ENCODE results near the gene UCN.
"Not testable (repeated sequence)": the region's sequence is repeated elsewhere in the genome, so short reads cannot be mapped to it uniquely, and the experiment has no call there.

The UCN gene

DNA sequence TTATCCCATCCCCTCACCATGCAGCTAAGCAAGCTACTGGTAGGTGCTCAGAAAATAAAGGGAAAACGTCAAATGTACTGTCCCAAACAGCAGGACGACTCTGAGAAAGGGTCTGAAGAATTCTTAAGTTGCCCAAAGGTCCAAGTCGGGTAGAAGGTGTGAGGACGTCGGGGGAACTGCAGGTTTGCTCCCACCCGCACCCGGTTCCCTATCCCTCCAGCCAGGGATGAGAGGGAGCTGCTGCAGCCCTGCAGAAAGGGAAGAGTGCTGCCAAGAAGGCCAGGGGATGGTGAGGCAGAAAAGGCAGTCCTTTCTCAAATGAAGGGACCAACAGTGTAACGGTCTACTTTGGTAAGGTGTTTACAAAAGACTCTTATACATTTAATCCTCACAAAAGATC, 6.9 kb upstream of the UCN start:
- no peak for DNase-seq (ENCODE audit: low read depth in 2 of 2, low spot score in 1 of 2)

DNA sequence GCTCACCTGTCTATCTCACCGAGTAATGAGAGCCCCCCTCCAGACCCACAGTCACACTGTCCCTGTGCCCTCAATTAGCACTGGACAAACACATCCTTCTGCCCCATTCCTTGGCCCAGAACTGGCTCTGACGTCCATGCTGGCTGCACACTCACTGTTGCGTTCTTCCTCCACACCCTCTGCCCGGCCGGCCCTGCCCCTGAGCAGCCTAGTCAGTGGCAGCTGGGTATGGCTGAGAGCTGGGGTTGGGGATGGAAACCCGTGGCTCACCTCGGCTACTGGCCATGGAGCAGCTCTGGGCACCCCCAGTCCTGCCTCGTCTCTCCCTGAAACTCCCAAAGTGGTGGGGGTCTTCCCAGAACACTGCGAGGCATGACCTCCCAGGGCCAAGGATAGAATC, 6.5 kb upstream of the UCN start:
- no peak for DNase-seq (ENCODE audit: low read depth in 2 of 2, low spot score in 1 of 2)

DNA sequence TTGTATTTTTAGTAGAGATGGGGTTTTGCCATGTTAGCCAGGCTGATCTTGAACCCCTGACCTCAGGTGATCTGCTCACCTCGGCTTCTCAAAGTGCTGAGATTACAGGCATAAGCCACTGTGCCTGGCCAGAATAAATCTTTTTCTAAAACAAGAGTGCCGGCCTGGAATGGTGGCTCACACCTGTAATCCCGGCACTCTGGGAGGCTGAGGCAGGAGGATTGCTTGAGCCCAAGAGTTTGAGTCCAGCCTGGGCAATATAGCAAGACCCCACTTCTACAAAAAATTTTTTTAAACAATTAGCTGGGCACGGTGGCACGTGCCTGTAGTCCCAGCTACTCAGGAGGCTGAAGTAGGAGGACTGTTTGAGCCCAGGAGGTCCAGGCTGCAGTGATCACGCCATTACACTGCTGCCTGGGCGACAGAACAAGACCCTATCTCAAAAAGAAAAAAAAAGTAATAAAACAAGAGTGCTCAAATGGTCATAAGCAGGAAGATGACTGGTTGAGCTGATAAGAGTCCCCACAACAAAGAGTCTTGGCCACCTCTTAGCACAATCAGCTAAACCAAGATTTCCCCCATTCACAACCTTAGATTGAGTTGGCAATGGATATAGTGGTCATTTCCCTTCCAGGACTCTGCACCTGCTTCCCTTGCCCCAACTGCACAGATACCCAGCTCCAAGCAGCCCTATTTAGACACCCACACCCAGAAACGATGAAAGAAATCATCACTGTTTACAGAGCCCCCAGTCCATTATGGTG, 5.8 kb upstream of the UCN start:
- DNase-seq (ENCODE audit: low read depth in 2 of 2, low spot score in 1 of 2): no peak

DNA sequence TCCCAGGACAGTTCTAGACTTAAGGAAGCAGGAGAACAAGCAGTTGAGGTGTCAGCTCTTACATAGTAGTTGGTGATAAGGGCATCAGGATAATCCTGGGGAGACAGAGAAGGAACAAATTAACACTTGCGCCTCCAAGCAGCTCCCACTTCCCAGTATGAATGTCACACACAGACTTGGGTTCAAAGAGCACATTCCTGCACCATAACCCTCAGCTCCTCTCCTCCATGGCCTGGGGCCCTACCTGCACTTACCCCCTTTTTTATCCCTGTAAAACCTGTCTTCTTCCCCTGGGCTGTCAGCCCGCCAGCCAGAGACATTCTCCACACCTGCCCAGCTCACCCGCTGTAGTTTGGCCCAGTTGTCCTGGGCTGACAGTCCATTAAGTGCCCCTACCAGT, 3.9 kb upstream of the UCN start:
- no peak for DNase-seq (ENCODE audit: low read depth in 2 of 2, low spot score in 1 of 2)

DNA sequence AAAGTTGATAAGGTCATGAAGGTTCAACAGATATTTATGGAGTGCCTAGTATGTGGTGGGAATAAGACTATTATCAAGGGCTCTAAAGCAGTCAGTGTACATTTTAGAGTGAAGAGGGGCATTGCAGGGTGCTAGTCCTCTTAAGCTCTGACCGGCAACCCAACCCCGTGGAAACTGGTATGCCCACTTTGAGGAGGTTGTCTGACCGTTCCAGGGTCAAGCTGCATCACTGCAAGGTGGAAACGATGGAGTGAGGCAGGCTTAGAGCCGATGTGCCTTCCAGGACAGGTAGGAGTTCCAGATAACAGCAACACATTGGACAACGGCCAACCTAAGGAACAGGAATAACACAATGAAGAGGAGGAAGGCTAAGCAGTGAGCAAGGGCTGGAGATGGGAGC, 1.4 kb upstream of the UCN start:
- no peak for DNase-seq (ENCODE audit: low read depth in 2 of 2, low spot score in 1 of 2)

DNA sequence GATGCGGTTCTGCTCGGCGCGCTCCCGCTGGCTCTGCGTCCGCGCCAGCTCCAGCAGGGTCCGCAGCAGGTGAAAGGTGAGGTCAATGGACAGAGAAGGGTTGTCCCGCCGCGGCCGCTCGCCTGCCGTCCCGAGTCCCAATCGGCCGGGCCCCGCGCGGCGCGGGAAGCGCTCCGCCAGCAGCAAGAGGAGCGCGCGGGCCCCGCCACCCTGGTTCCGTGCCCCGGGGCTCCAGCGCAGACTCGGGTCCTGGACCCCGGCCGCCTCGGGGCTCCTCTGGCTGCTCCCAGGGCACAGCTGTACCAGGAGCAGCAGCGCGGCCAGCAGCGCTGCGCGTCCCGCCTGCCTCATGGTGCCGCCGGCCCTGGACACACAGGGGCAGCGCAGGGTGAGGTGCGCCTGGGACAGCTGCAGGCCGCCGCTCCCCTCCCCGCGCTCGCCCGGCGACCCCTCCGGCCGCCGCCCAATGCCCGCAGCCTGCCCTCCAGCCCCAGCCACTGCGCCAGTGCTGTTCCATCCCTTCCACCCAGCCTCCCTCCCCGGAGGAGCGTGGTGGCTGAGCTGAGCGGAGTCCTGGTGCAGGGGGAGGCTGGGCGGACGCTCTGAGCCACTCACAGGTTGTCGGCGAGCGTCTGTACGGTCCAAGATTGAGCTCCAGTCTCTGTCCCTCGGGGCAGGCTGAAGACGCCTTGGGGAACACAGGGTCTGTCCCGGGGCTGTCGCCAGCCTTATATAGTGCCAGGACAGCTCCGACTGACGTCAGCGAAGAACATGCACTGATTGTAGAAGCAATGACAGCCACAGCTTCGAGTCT, 493 bp downstream of the UCN start:
- no peak for DNase-seq (ENCODE audit: low read depth in 2 of 2, low spot score in 1 of 2)

DNA sequence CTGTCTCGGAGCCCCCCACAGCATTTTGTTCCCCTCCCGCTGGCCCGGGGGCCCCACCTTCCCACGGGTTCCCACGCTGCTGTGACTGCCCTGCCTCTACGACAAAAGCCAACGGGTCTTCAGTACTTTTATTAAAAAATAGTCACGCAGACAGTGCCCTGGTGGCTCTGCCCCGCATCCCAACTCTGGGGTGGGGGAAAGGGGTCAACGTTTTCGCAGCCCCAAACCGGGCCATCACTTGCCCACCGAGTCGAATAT, 1.0 kb downstream of the UCN start:
- DNase-seq (ENCODE audit: low read depth in 2 of 2, low spot score in 1 of 2): no peak

DNA sequence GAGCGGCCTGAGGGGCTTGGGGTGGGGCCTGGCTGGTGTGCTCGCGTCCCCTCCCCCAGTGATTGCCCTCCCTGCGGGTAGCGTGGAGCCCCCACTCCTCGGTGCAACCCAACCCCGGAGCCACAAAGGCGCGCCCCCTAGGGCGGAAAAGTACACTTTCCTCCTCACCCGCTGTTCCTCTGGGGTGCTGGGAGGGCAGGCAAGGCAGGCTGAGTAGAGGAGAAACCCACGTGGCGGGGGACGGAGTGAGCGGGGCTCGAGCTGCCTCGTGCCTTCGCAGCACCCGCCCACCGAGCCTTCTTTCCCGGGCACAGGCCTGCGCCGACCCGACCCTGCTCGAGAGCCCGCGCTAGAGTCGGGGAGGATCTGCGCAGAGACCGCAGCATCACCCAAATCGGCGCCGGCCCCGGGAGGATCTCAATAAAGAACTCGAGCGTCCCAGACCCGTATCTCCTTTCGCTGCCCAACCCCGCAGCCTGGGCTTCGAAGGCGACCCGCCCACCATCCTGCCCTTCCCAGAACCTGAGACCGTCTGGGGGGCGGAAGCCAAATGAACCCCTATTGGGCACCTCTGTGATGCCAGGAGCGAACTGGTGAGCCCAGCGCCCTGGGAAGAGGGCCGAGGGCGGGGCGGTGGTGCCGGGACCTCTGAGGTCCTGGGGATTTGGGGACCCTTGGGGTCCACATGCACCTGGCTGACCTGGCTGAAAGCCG, 1.5 kb downstream of the UCN start:
- DNase-seq (ENCODE audit: low read depth in 2 of 2, low spot score in 1 of 2): peak; percentile 14 to 18

DNA sequence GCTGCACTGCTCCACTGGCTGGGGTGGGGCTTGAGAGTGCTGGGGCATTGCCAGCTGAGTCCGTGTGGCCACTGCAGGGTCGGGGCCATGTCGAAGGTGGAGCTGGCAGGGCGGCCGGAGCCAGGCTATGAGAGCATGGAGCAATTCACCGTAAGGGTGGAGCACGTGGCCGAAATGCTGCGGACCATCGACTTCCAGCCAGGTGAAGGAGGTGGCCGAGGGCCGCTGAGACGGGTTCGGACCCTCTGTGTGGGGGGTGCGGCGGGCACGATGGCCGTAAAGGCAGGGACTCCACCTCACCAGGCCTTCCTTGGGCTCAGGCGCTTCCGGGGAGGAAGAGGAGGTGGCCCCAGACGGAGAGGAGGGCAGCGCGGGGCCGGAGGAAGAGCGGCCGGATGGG, 2.1 kb downstream of the UCN start:
- no peak for DNase-seq (ENCODE audit: low read depth in 2 of 2, low spot score in 1 of 2)

DNA sequence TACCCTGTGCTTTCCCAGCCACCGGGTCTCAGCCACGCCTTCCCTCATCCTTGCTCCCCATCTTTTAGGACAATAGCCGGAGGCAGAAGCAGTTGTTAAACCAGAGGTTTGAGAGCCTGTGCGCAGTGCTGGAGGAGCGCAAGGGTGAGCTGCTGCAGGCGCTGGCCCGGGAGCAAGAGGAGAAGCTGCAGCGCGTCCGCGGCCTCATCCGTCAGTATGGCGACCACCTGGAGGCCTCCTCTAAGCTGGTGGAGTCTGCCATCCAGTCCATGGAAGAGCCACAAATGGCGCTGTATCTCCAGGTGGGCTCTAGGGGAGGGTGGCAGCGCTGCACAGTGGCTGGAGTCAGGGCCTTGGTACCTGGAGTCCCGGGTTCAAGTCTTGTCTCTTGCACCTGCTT, 2.7 kb downstream of the UCN start:
- no peak for DNase-seq (ENCODE audit: low read depth in 2 of 2, low spot score in 1 of 2)

DNA sequence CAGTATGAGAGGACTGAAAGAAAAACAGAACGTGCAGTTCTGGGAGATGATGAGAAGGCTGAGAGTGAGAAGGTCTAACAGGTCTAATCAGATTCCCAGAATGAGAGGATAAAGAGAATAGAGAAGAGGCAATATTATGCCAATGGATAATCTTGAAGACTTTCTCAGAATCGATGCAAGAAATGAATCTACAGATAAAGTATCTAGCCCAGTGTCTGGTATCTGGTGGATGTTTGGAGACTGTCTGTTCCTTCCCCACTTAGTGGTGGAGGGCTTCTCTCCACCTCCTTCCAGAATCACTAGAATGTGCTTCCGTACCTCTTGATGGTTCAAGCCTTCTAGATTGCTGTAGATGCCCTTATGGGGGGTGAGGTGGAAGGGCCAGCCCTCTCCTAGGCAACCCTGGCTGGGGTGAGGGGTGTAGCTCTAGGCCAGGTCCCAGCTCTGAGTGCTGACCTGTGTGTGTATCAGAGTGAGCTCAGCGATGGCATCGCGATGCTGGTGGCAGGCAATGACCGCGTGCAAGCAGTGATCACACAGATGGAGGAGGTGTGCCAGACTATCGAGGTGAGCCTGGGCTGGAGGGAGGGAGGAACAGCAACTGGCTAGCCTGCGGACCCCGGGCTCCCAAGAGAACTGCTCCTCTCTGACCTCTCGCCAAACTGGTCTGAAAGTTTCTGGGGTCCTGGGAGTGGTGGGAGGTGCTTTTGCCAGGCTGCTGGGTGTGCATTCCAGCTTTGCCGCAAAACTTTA, 3.6 kb downstream of the UCN start:
- no peak for DNase-seq (ENCODE audit: low read depth in 2 of 2, low spot score in 1 of 2)

DNA sequence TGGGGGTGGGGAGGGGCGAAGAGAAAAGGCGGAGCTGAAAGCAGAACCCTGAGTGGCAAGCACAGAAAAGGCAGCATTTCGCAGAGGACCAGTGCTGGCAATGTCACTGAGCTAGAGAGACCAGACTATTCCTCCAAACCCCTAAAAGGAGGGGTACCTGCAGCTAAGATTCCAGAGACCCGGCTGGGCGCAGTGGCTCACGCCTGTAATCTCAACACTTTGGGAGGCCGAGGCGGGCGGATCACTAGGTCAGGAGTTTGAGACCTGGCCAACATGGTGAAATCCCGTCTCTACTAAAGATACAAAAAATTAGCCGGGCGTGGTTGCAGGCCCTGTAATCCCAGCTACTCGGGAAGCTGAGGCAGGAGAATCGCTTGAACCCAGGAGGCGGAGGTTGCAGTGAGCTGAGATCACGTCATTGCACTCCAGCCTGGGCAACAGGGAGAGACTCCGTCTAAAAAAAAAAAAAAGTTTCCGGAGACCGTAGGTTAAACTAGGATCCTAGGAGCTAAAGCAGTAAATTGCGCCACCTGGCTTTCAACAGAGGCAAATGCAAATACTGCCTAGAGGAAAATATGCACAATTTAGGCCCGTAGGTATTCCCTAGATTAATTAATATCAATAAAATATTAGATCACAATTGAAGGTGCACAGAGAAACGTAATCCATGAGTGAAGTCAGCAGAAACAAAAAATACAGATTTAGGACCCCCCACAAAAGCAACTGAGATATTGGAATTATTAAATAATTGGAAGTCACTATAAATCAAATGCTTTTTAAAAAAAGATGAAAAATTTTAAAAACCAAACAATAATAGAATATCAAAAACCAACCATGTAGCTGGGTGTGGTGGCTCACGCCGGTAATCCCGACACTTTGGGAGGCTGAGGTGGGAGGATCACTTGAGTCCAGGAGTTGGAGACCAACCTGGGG, 4.9 kb downstream of the UCN start:
- no peak for DNase-seq (ENCODE audit: low read depth in 2 of 2, low spot score in 1 of 2)

DNA sequence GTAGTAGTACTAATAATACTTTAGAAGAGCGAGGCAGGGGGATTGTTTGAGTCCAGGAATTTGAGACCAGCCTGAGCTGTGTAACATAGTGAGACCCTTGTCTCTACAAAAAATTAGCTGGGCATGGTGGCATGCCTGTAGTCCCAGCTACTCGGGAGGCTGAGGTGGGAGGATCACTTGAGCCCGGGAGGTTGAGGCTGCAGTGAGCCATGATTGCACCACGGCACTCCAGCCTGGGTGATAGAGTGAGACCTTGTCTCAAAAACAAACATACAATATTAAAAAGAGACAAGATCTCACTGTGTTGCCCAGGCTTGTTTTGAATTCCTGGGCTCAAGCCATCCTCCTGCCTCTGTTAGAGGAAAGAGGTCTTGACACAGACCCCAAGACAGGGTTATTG, 7.6 kb downstream of the UCN start:
- not testable (repeated sequence) for DNase-seq (ENCODE audit: low read depth in 2 of 2, low spot score in 1 of 2)

DNA sequence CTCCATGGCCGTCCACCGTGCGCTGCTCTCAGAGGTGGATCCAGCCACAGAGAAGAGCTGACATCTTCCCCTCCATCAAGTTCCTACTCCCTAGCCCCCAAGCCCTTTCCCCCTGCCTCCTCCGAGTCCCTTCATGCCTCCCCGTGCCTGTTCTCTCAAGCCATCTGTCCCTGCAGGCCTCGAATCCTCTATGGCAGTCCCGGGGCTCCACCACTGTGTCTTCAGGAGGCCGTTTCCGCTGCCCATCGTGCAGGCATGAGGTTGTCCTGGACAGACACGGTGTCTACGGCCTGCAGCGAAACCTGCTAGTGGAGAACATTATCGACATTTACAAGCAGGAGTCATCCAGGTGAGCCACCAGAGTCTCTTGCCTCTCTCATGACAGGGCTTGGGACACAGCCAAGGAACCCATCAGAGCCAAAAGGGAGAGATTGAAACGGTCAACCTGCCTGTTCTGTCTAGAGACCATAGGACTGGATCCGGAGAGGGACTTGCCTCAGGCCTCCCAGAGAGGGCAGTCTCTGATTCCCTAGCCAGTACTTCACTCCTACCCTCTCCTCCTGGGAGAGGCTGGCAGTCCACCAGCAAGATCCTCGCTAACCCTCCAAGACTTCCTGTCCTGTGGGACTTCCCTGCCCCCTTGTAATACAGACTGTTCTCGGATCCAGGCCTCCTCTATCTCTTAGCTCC, 9.7 kb downstream of the UCN start:
- DNase-seq (ENCODE audit: low read depth in 2 of 2, low spot score in 1 of 2): no peak

DNA sequence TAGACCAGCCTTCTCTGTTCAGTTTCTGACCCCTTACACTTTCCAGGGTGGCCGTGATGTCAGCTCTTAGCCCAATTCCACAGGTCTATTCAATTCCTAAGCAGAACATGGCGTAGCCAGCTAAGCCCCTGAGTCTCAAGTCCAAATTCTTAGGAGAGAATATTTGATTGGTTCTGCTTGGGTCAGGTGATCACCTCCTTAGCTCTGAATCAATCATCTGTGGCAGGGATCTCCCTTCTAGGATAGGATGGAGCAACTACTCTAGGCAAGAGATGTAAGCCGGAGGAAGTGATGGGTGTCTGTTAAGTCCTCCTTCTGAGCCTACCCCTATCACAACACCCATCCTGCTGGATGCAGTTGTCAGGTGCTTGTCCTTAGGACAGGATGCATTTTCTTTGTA, 11.1 kb downstream of the UCN start:
- no peak for DNase-seq (ENCODE audit: low read depth in 2 of 2, low spot score in 1 of 2)

DNA sequence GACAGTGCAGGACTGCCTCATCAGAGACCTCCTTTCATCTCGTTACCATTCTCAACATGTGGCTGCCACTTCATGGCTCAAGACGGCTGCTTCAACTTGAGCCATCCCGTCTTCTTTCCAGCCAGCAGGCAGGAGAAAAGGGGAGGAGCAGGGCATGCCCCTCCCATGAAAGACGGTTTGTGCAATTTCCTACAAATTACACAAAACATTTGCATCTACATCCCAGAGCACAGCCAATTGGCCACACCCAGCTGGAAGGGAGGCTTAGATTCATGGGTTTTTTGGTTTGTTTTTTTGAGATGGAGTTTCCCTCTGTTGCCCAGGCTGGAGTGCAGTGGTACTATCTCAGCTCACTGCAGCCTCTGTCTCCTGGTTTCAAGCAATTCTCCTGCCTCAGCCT, 11.8 kb downstream of the UCN start:
- no peak for DNase-seq (ENCODE audit: low read depth in 2 of 2, low spot score in 1 of 2)

DNA sequence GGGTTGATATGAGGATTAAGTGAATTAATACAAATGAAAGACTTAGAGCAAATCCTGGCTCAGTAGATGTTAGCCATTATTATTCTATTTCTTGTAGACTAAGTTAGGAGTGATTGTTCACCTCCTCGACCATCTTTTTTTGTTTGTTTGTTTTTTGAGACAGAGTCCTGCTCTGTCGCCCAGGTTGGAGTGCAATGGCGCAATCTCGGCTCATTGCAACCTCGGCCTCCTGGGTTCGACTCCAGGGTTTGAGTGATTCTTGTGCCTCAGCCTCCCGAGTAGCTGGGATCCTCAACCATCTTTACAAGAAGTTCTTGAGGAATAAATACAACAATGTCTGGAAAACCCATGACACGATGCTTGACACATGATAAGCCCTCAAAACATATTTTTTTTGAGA, 13.3 kb downstream of the UCN start:
- no peak for DNase-seq (ENCODE audit: low read depth in 2 of 2, low spot score in 1 of 2)

DNA sequence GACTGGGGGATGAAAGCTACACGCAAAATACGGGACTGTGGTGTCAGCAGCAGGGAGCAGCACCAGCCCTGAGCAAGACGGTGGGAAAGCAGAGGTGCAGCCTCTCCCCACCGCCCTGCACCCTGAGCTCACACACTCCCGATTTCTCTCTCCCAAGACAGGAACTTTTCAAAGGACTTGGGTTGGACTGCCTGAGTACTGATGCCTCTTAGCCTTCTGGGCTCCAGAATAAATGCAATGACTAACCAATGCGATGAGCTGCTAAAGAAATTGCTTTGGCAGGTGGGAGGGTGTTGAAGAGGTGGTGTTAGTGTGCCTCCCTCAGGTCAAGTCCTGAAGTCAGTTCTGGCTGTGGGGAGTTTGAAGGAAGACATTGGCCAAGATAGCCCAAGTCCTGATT, 16.4 kb downstream of the UCN start:
- DNase-seq (ENCODE audit: low read depth in 2 of 2, low spot score in 1 of 2): no peak

DNA sequence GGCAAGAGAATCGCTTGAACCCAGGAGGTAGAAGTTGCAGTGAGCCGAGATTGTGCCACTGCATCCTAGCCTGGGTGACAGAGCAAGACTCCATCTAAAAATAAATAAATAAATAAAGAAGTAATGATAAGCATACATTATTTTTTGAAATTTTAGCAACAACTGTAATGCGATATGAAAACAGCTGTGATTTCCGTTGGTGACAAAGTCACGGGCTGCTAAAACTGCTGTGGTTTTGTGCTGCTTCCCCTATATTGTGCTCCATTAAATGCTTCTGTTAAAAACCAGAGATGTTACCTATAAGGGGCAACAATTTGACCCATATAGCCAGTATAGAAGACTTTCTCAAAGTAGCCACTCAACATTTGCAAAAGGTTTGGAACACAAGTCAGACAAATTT, 17.7 kb downstream of the UCN start:
- no peak for DNase-seq (ENCODE audit: low read depth in 2 of 2, low spot score in 1 of 2)

DNA sequence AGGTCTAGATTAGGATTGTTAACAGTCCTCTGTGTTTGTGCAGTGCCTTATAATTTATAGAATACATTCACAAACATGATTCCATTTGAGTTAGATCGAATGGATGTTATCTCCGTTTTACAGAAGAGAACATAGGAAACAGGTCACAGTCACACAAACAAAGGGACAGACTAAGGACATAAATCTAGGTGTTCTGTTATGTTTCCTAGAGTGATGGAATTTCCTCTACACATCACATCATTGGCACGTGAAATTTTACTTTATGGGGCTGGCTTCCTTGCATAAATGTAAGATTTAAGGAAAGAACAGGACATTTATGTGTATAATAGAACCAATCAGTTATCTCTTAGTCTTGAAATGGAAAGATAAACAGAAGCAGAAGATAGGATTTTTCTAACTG, 19.6 kb downstream of the UCN start:
- DNase-seq (ENCODE audit: low read depth in 2 of 2, low spot score in 1 of 2): no peak

Measured in stimulated activated CD8-positive, alpha-beta memory T cell treated with anti-CD3 and anti-CD28 coated beads, Interleukin-4, amount 100 ng/mL, for 4 hours (primary cell).